BJ (cell line): ENCODE data around the gene APOBEC3C. TPM values are rescaled to one million over a fixed set of nuclear protein-coding genes. Genes with fewer than 3 reads are reported as not detected.
A peak's percentile ranks its signal among the peaks of the same experiment; 100 is the strongest.

Experiments used
- CTCF ChIA-PET: fragments of 350-600 bp; formaldehyde crosslinking; extraction: SDS; loops from one replicate; lab custom pipeline; 2021; ENCODE audit warnings: antibody characterized with exemption, inconsistent platforms; lab: Yijun Ruan, JAX
- POLR2A ChIA-PET: fragments of 300-600 bp; sonication (Branson Sonifier 250); formaldehyde crosslinking; extraction: SDS; loops from one replicate; lab custom pipeline; 2021; ENCODE audit warnings: antibody characterized with exemption; lab: Charles Lee
- DNase-seq: peaks from one replicate; pipeline ENCODE4 v3.0.0-alpha.2; 2011; ENCODE audit warnings: low read depth
- H3K27me3 ChIP-seq: 2 replicates; pipeline ENCODE4 v1.6.0; 2011; ENCODE audit warnings: low read length; ENCODE audit not compliant: control insufficient read depth, insufficient read depth
- H3K36me3 ChIP-seq: 2 replicates; pipeline ENCODE4 v1.5.1; 2011; ENCODE audit warnings: low read length; ENCODE audit not compliant: control insufficient read depth, insufficient read depth
- H3K4me3 ChIP-seq: 2 replicates; pipeline ENCODE4 v1.5.1; 2011; ENCODE audit warnings: low read depth, mild to moderate bottlenecking, control low read depth, low read length
- CTCF ChIP-seq: IDR thresholded peaks from 2 replicates; pipeline ENCODE4 v1.5.1; 2011; ENCODE audit warnings: low read depth, mild to moderate bottlenecking, control low read depth, inconsistent platforms, low read length, moderate library complexity; ENCODE audit not compliant: insufficient read depth
- polyA minus RNA-seq: library from RNA; depleted of rRNA, polyadenylated mRNA; stranded (reverse); fragments of >200 nt; gene quantifications from 2 replicates; pipeline ENCODE4 v1.2.3, GENCODE V29; 2011; rRNA and poly(A)+ RNA removed
- polyA plus RNA-seq: library from polyadenylated mRNA; depleted of rRNA; stranded (reverse); fragments of >200 nt; gene quantifications from 2 replicates; pipeline ENCODE4 v1.2.3, GENCODE V29; 2011; rRNA removed

The APOBEC3C gene
- 20.4 and 20.9 TPM in 2 replicates for polyA plus RNA-seq
- polyA minus RNA-seq = 17.0 and 19.4 TPM in 2 replicates

- POLR2A ChIA-PET = no interaction called here
- DNase-seq = peak; percentile 52
- TF ChIP-seq CTCF = no peak
- CTCF ChIA-PET = interaction anchor here (1.0 to 2.9 kb wide), 4 partner anchors 11 to 245 kb away, joined by 3 to 10 read pairs (median 6); no protein-coding TSS in a partner anchor
- Histone ChIP-seq H3K4me3 (peak within 1 kb of the TSS; percentile 71), H3K36me3 (peaks cover 1% of the 10 kb centered on the region), H3K27me3 (no peaks in the 10 kb centered on the region)
Measured at GRCh38 chr22:39013942-39014722, at the start of gene APOBEC3C. APOBEC3C (plus strand) TSS chr22:39014257; CDS start chr22:39014363, 106 bp downstream.

- H3K36me3 ChIP-seq = no peaks in the 10 kb centered on the region
- H3K4me3 ChIP-seq = no peak overlapping the region
- no peak for TF ChIP-seq CTCF
- H3K27me3 ChIP-seq = no peaks in the 10 kb centered on the region
- CTCF ChIA-PET = interaction anchor here (1.2 kb wide), 1 partner anchor 9 kb away, joined by 4 read pairs; no protein-coding TSS in a partner anchor
- POLR2A ChIA-PET = no interaction called here
- DNase-seq = no peak
Measured at GRCh38 chr22:38964306-38964705, 49.8 kb upstream of the APOBEC3C start.

- TF ChIP-seq CTCF = no peak
- POLR2A ChIA-PET = no interaction called here
Measured at GRCh38 chr22:38964989-38965388, 49.1 kb upstream of the APOBEC3C start.

GRCh38 chr22:38965614-38966379, 48.3 kb upstream of the APOBEC3C start:
- no peak for DNase-seq
- no peak for TF ChIP-seq CTCF
- Histone ChIP-seq H3K36me3 (no peaks in the 10 kb centered on the region), H3K27me3 (no peaks in the 10 kb centered on the region), H3K4me3 (no peak overlapping the region)
- ChIA-PET CTCF (interaction anchor here (1.2 to 1.3 kb wide), 2 partner anchors 9 to 97 kb away, joined by 3 to 4 read pairs; no protein-coding TSS in a partner anchor), POLR2A (no interaction called here)

More at GRCh38 chr22:38964989-38965388, 49.1 kb upstream of the APOBEC3C start:
- CTCF ChIA-PET = interaction anchor here (1.2 kb wide), 1 partner anchor 9 kb away, joined by 4 read pairs; no protein-coding TSS in a partner anchor
- Histone ChIP-seq H3K27me3 (no peaks in the 10 kb centered on the region), H3K4me3 (no peak overlapping the region), H3K36me3 (no peaks in the 10 kb centered on the region)
- DNase-seq = no peak

- no peak for DNase-seq
- ChIA-PET POLR2A (no interaction called here), CTCF (interaction anchor here (1.2 to 1.3 kb wide), 2 partner anchors 9 to 97 kb away, joined by 3 to 4 read pairs; no protein-coding TSS in a partner anchor)
- no peak for TF ChIP-seq CTCF
- Histone ChIP-seq H3K27me3 (no peaks in the 10 kb centered on the region), H3K36me3 (no peaks in the 10 kb centered on the region), H3K4me3 (no peak overlapping the region)
Measured at GRCh38 chr22:38966380-38966702, 47.7 kb upstream of the APOBEC3C start.
